GM18505 (cell line): ENCODE measurements around the gene FHOD3.
"Not testable (repeated sequence)": the region's sequence is repeated elsewhere in the genome, so short reads cannot be mapped to it uniquely, and the experiment has no call there.

Experiments
- ATAC-seq: cut with Tn5 transposase; IDR thresholded peaks from one replicate; pipeline ENCODE4 v1.9.1; 2021; ENCODE audit not compliant: unreplicated experiment
- POLR2A ChIP-seq: IDR thresholded peaks from 4 replicates; pipeline ENCODE4 v1.6.1; 2011; ENCODE audit warnings: borderline replicate concordance; ENCODE audit not compliant: insufficient read depth, insufficient read length; ENCODE audit errors: extremely low read depth

The FHOD3 gene

DNA sequence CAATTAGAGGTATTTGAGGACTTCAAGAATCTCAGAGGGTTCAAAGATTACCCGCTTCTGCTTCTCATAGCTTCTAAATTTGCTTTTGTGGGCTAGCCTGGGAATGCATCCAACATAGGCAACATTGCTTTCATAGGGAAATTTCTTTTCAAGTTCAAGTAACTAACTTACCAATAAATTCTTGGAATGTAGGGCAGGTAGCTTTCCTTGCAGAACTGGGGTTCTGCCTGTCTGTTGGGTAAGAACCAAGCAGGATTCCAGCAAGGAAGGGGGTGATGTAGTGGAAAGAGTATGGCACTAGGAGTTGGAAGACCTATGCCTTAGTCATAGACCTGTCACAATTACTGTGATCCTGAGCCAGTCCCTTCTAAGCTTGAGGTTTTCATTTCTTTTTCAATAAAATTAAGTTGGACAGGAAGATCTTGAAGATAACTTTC lies 164.1 kb downstream of the FHOD3 start:
- no peak for TF ChIP-seq POLR2A
- no peak for ATAC-seq

DNA sequence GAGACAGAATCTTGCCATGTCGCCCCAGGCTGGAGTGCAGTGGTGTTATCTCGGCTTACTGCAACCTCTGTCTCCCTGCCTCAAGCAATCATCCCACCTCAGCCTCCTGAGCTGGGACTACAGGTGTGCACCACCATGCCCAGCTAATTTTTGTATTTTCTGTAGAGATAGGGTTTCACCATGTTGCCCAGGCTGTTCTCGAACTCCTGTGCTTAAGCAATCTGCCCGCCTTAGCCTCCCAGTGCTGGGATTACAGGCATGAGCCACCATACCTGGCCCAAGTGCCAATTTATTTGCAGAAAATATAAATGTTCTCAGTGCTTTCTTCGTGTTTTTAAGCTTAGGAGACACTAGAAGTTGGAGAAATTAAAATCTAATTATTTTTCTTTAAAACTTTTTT lies 166.0 kb downstream of the FHOD3 start:
- not testable (repeated sequence) for ATAC-seq

DNA sequence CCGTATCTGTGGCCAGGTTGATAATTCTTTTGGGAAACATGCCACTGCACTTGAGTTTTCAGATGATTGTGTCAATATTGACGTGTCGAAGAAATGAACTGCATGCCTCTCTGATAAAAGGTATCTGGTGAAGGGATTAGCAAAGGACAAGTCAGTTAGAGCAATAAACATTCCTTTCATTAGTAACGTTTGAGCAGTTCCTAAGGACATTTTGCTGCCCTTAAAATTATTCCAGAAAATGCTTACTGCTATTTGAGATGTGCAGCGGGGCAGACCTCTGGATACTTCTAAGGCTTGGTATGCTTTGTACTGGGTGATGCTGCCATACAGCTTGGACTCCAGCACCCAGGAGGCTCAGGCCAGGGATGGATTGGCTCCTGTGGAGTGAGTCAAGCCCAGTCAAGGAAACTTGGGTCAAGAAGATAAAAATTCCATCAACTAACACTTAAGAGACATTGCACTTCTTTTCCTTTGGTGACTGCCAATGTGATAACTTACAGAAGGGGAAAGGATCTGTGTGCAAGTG lies 166.7 kb downstream of the FHOD3 start:
- TF ChIP-seq POLR2A, result no peak
- ATAC-seq, result no peak

DNA sequence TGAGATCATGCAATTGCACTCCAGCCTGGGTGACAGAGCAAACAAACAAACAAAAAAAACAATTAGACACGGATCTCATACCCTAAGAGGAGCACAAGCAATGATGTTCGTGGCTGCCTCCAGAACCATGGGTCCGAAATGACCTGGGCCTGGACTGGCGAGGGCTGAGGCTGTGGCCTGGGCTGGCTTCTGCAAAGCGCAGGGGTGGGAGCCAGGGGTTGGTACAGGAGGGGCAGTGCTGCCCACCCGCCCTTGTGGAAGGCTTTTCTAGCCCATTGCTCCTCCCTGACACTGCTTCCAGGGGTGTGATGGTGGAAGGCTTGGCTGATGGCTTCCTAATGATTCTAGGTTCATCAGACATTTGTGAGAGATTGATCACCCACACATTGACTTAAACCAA lies 167.8 kb downstream of the FHOD3 start:
- TF ChIP-seq POLR2A, result no peak
- no peak for ATAC-seq

DNA sequence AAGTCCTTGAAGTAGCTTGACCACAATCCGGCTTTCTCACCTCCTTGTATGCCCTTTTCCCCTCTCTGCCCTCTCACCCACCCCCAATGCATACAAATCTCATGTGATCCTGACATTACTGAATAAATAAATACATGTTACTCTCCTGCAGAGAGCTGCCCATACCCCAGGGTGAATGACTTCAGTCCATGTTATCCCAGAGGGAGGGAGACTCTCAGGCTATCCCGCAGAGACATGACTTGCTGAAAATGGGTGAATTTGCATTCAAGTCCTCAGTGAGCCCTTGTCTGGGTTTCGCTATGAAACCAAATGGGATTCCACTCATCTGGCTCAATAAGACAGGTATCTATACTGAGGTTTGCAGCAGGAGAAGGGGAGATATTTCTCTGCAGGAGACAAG lies 168.5 kb downstream of the FHOD3 start:
- ATAC-seq, result no peak
- no peak for TF ChIP-seq POLR2A

DNA sequence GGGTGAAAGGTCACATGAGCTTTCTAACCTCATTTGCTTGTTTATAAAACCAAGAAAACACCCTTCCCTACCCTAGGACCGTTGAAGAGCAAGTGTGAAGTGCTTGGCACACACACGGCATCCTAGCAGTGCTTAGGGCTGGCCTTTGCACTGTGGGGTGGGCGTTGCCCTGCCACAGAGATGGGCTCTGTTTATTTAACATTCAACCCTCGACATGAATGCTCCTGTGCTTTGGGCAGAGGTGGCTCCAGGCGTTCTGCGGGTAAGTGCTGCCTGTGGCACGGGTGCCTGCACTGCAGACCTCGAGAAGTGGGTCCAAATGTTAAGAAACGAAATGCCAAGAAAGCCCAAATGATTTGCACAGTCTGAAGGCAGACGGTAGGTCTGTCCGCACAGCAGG lies 170.1 kb downstream of the FHOD3 start:
- TF ChIP-seq POLR2A, result no peak
- ATAC-seq, result no peak

DNA sequence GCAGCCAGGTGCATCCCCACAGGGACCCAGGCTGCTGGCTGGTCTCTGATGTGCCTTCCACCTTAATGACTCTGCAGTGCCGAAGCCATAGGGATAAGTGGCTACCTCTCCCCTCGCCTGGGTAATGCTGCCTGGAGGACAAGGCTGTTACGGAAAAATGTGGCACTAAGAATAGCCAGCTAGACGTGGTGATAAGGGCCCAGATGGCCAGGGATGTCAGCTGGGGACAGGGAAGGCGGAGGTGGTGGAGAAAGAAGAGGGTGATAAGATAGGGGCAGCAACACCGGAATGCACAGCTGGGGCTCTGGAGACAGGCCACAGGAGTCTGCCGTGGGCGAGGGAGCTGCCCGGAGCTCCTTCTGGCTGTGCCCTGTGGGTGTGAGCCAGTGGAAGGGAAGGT lies 170.6 kb downstream of the FHOD3 start:
- TF ChIP-seq POLR2A, result no peak
- no peak for ATAC-seq

DNA sequence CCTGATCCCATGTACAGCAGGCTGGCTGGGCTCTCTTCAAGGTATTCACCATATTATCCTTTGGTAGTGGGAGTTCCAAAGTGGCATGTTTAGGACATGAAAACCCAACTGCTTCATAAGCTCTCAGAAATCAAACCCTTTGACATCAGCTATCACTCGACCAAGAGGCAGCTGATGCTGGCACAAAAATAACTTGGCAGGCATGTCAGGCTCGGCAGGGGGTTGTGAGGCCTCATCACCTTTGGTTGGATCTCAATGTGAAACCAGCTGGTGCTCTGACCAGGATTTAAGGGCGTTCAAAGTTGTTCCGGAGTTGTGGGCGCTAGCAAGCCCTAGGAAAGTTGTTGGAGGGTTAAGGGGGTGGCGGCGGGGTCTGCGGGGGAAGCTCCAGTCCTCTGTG lies 171.9 kb downstream of the FHOD3 start:
- ATAC-seq, result no peak
- no peak for TF ChIP-seq POLR2A

DNA sequence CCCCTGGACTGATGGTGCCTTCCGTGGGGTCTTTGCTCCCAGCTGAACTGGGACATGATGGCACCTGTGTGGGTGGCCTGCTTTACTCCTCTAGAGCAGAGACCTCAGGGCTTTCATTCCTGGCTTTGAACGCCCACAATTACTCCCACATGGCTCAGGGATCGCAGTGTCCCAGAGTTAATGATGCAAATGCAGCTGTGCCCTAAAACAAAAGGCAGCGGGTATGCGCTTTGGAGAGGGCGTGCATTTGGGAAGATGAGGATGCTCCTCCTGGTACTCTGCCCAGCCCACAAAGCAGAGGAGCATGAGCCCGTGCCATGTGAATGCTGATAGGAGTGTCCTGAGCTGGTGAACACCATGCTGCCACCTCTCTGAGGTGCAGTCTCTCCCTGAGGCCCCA lies 173.4 kb downstream of the FHOD3 start:
- no peak for ATAC-seq
- TF ChIP-seq POLR2A, result no peak

DNA sequence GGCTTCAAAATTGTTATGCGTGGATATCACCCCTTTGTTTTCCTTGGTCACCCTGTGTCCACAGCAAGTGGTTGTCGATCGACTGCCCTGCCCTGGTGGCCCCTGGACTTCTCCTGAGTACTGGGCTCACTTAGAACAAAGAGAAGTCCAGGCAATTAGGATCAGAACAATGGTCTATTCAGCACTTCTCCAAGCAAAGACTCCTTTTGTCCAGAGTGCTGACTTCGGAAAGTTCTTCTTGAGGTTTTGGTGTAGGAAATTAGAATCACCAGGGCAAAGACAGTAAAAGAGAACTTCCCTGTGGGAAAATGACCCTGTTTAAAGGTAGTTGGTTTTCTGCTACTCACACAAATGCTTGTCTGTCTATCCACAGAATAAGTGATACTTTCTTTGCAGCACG lies 173.9 kb downstream of the FHOD3 start:
- no peak for TF ChIP-seq POLR2A
- no peak for ATAC-seq

DNA sequence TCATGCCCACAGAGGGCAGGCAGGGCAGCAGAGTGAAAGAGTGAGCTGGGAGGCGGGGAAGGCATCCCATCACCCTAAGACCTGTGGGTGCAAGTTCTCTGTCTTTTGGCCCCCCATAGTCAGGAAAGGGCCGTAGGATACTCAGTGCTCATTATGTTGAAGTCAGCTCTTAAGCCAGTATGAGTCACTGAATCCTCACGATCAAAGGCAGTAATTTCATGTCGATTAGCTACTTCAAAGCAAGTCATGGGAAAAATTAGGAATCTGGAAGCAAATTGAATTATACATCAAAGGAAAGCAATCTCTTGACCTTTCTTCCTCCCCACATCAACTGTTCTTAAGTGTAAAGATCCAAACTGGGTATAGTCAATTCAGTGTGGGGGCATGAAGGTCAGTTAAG lies 178.9 kb downstream of the FHOD3 start:
- no peak for ATAC-seq
- no peak for TF ChIP-seq POLR2A

DNA sequence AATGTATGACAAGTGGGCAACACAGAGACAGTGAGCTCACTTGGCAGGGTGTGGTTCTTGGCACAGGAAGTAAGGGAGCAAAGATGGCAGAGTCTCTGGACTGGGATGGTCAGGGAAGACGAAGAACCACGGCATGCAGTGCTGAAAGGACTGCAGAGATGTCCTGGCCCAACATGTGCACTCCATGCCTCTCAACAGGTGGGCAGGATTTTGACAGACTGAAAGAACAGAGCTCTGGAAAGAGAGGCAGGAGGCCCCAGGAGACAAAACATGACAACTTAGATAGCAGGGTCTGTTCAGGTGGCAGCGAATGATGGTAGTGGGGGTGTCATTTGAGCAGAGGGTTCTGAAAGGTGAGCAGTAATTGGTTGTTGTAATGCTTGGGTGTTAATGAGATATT lies 180.3 kb downstream of the FHOD3 start:
- no peak for TF ChIP-seq POLR2A
- no peak for ATAC-seq

DNA sequence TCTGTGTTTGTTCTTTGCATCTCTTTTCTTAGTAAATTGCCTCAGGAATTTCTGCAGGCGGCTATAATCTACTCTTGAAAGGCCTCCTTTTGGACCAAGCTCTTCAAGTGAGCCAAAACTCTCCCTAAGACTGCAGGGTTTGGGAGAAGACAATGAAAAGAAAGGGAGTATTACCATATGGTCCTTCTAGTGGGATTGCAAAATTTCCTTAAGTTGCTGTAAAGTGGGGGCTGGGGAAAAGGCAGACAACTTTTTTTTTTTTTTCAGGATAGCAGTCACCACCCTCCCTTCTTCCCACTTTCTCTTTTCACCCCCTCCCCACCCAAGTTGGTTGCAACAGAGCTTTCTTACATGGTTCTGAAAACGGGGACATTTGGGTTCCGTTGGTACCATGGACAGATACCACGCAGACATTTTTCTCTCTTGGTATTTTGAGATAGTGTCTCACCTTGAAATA lies 183.7 kb downstream of the FHOD3 start:
- ATAC-seq, result no peak
- TF ChIP-seq POLR2A, result no peak

DNA sequence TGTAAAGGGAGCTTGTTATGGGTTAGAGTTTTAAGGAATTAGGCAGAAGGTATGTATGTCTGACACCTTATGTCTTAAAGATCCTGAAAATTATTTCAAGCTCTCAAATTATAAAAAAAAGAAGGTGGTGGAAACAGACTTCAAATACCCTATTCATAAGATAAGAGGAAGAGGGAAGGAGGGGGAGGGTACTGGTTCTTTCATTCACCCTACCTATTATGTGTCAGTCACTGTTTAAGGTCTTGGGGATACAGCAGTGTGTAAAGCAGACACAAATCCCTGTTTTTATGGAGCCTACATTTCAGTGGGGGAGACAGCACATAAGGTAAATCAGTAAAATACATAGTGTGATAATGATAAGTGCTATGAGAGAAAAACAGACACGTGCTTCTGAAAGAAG lies 184.4 kb downstream of the FHOD3 start:
- no peak for ATAC-seq
- TF ChIP-seq POLR2A, result no peak

DNA sequence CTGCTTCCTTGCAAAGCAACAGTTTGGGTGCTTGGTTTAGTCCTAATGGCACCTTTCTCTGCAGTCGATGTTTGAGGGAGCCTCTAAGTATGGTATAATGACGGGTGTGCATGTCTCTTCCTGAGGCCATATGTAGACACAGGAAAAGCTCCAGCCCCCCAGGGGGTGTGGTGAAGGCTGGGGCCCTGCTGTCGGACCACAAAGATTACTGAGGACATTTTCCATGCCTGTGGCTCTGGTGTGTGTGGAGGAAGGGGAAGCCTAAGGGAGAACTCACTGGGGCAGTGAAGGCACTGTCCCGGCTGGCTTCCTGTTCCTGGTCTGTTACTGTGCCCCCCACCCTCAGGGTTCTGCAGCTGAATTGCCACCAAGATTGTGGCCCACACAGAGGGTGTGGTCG lies 187.1 kb downstream of the FHOD3 start:
- ATAC-seq, result no peak
- no peak for TF ChIP-seq POLR2A
